ENCODE results near the gene FAM221B.

GRCh38 chr9:35771534-35771933, 57.0 kb downstream of the FAM221B start:
- TF ChIP-seq EZH2phosphoT487 (IDR thresholded peaks at IDR 0.05; ENCODE audit: low read length) (no peak), CTCF (IDR thresholded peaks at IDR 0.05; ENCODE audit: low read length) (no peak), EZH2 (optimal IDR thresholded peaks at IDR 0.05; ENCODE audit: low read depth, low read length) (no peak)

All from MM.1S (cell line).